HFFc6 (cell line): ENCODE data around the gene WDR86. TPM values are rescaled to one million over a fixed set of nuclear protein-coding genes. Genes with fewer than 3 reads are reported as not detected.

Experiments used
- DNase-seq: peaks from one replicate; pipeline ENCODE4 v3.0.0-alpha.2; 2018
- H3K27ac Mint-ChIP-seq: 2 replicates; pipeline ENCODE4 v1.8.0; 2020; ENCODE audit warnings: mild to moderate bottlenecking, mixed read lengths
- H3K27me3 Mint-ChIP-seq: 2 replicates; pipeline ENCODE4 v1.8.0; 2021; ENCODE audit warnings: mild to moderate bottlenecking, moderate library complexity, mixed read lengths; ENCODE audit not compliant: insufficient read depth
- H3K36me3 Mint-ChIP-seq: 2 replicates; pipeline ENCODE4 v1.8.0; 2021; ENCODE audit warnings: low read depth, mixed read lengths
- H3K4me1 Mint-ChIP-seq: 2 replicates; pipeline ENCODE4 v1.8.0; 2020; ENCODE audit warnings: low read depth, mixed read lengths
- H3K4me3 Mint-ChIP-seq: 2 replicates; pipeline ENCODE4 v1.8.0; 2020; ENCODE audit warnings: mild to moderate bottlenecking, moderate library complexity, mixed read lengths
- H3K9me3 Mint-ChIP-seq: 2 replicates; pipeline ENCODE4 v1.8.0; 2020; ENCODE audit warnings: mild to moderate bottlenecking, mixed read lengths
- CTCF ChIP-seq: fragments of 200-600 bp; sonication (generic); IDR thresholded peaks from 2 replicates; pipeline ENCODE4 v1.5.0; 2021; ENCODE audit warnings: antibody characterized with exemption, mild to moderate bottlenecking
- total RNA-seq, 6 experiments: library from RNA; stranded (reverse); fragmentation: NEBNext Ultra II Directional; extraction: Animal tissue kit (Norgen Biotek cat#: 25700); gene quantifications; 2 replicates in 1 of 6; 3 replicates in 5 of 6; pipeline ENCODE4 v1.2.3, GENCODE V29; 2021

WDR86 gene
- total RNA-seq, 6 experiments from 2014 or later, result not detected

- H3K36me3 Mint-ChIP-seq, result no peaks in the 10 kb centered on the region
- no peak for DNase-seq
- peaks cover 5% of the 10 kb centered on the region for H3K27me3 Mint-ChIP-seq
- TF ChIP-seq CTCF, result no peak
- no peaks in the 10 kb centered on the region for H3K9me3 Mint-ChIP-seq
- no peak overlapping the region for H3K27ac Mint-ChIP-seq
- H3K4me1 Mint-ChIP-seq, result peaks cover 11% of the 10 kb centered on the region
- no peak overlapping the region for H3K4me3 Mint-ChIP-seq
These were observed 45.2 kb upstream of the WDR86 start for GRCh38 chr7:151454932-151455530.

GRCh38 chr7:151454305-151454704 is 44.5 kb upstream of the WDR86 start:
- Mint-ChIP-seq H3K27ac (no peak overlapping the region), H3K36me3 (no peaks in the 10 kb centered on the region), H3K27me3 (peaks cover 5% of the 10 kb centered on the region; the same call in 1 of the 2 replicates)

GRCh38 chr7:151453326-151453791 is 43.5 kb upstream of the WDR86 start:
- Mint-ChIP-seq H3K27ac (no peak overlapping the region), H3K9me3 (no peaks in the 10 kb centered on the region), H3K4me3 (no peak overlapping the region), H3K27me3 (peaks cover 5% of the 10 kb centered on the region; the same call in 1 of the 2 replicates), H3K36me3 (no peaks in the 10 kb centered on the region), H3K4me1 (peaks cover 6% of the 10 kb centered on the region)
- no peak for TF ChIP-seq CTCF
- no peak for DNase-seq

More at GRCh38 chr7:151454305-151454704, 44.5 kb upstream of the WDR86 start:
- Mint-ChIP-seq H3K4me1 (peaks cover 9% of the 10 kb centered on the region), H3K9me3 (no peaks in the 10 kb centered on the region), H3K4me3 (no peak overlapping the region)
- TF ChIP-seq CTCF, result no peak
- DNase-seq, result no peak

GRCh38 chr7:151452680-151453325 is 43.0 kb upstream of the WDR86 start:
- peaks cover 6% of the 10 kb centered on the region for H3K4me1 Mint-ChIP-seq
- no peak overlapping the region for H3K4me3 Mint-ChIP-seq
- H3K27ac Mint-ChIP-seq, result no peak overlapping the region
- H3K27me3 Mint-ChIP-seq, result peaks cover 5% of the 10 kb centered on the region; the same call in 1 of the 2 replicates
- no peaks in the 10 kb centered on the region for H3K9me3 Mint-ChIP-seq
- TF ChIP-seq CTCF, result no peak
- H3K36me3 Mint-ChIP-seq, result no peaks in the 10 kb centered on the region
- DNase-seq, result no peak

- TF ChIP-seq CTCF, result no peak
- H3K4me1 Mint-ChIP-seq, result peaks cover 6% of the 10 kb centered on the region
- H3K4me3 Mint-ChIP-seq, result no peak overlapping the region
- no peak for DNase-seq
- no peak overlapping the region for H3K27ac Mint-ChIP-seq
- no peaks in the 10 kb centered on the region for H3K36me3 Mint-ChIP-seq
- no peaks in the 10 kb centered on the region for H3K9me3 Mint-ChIP-seq
- H3K27me3 Mint-ChIP-seq, result peaks cover 7% of the 10 kb centered on the region
These were observed 42.1 kb upstream of the WDR86 start for GRCh38 chr7:151451626-151452571.
